ENCODE results near the gene TEX14. TPM values are rescaled to one million over a fixed set of nuclear protein-coding genes. Genes with fewer than 3 reads are reported as not detected.

Gene TEX14
- total and polyA plus RNA-seq, 10 of the 15 experiments (the other 5 are each of a cell fraction or from before 2014, with no cell fraction given), result 0.15 to 1.3 (median 0.66) TPM

DNA sequence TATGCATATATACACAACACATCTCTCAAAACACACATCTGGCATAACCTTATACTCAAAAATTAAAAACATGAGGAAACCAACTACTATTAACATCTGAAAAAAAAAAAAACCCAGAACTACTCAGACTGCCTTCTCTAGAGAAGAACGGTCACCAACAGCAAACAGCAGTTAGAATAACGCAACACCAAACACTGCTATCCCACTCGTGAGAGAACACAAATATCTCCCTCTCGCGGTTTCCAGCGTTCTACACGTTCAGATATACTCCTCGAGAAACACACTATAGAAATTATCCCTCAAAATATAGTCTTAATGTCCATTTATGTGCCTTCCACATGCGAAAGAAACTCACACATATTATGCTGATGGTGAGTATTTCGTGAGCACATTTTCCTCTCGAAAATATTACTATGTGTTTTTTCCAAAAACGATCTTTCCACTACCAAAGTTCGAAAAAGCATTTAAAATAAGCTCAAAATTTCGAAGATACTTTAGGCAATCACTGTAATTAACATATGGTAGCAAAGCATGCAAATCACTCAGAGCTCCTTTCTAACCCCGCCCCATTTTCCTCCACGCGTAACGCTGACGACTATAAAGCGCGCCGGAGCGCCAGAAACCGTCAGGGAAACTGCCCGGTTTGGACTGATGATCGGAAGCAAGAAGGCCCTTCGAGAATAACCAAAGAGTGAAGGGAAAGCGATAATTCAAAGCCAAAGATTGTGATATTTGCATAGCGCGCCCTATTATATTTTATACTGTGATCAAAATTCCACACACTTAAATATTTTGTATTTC, 60.1 kb downstream of the TEX14 start (continued):
- no peak for TF ChIP-seq RCOR1 (conservative IDR thresholded peaks at IDR 0.05; ENCODE audit: low read depth, low read length)
- peak; percentile 71; the same call in 1 of the 2 replicates for TF ChIP-seq ZNF384 (IDR thresholded peaks at IDR 0.05; ENCODE audit: borderline replicate concordance, low read depth, low read length)
- peak; percentile 100 for TF ChIP-seq POLR2AphosphoS5 (IDR thresholded peaks at IDR 0.05; ENCODE audit: low read length)
- TF ChIP-seq TCF12 (IDR thresholded peaks at IDR 0.05; ENCODE audit: low read depth, low read length), result peak; percentile 95
- TF ChIP-seq NR2C2 (IDR thresholded peaks at IDR 0.05; ENCODE audit: borderline replicate concordance, control insufficient read depth, insufficient read length, low read depth), result no peak
- TF ChIP-seq CBX5 (IDR thresholded peaks at IDR 0.05; ENCODE audit: low read depth), result peak; percentile 91; the same call in 1 of the 2 replicates
- peak; percentile 27; the same call in 1 of the 2 replicates for TF ChIP-seq RB1 (IDR thresholded peaks at IDR 0.05; ENCODE audit: borderline replicate concordance)
- no peak for TF ChIP-seq RFX5 (IDR thresholded peaks at IDR 0.05; ENCODE audit: low read depth, low read length)
- TF ChIP-seq HDAC6 (IDR thresholded peaks at IDR 0.05; ENCODE audit: unreplicated experiment), result peak; percentile 77
- TF ChIP-seq ESRRA (IDR thresholded peaks at IDR 0.05; ENCODE audit: low read length), result peak; percentile 28; the same call in 1 of the 2 replicates
- TF ChIP-seq STAT1 (conservative IDR thresholded peaks at IDR 0.05), result 0 out of 2 replicates have a peak, but pooled peaks have one; percentile 48
- TF ChIP-seq CREM (IDR thresholded peaks at IDR 0.05; ENCODE audit: low read depth), result peak; percentile 97
- TF ChIP-seq, protein P1, sequence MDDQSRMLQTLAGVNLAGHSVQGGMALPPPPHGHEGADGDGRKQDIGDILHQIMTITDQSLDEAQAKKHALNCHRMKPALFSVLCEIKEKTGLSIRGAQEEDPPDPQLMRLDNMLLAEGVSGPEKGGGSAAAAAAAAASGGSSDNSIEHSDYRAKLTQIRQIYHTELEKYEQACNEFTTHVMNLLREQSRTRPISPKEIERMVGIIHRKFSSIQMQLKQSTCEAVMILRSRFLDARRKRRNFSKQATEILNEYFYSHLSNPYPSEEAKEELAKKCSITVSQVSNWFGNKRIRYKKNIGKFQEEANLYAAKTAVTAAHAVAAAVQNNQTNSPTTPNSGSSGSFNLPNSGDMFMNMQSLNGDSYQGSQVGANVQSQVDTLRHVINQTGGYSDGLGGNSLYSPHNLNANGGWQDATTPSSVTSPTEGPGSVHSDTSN (IDR thresholded peaks at IDR 0.05; ENCODE audit: insufficient replicate concordance, low read depth, low read length), result peak; percentile 85
- TF ChIP-seq BCL11A (IDR thresholded peaks at IDR 0.05; ENCODE audit: low read depth, low read length), result peak; percentile 98
- TF ChIP-seq NFYA (IDR thresholded peaks at IDR 0.05; ENCODE audit: borderline replicate concordance, low read depth, low read length), result no peak
- TF ChIP-seq WRNIP1 (IDR thresholded peaks at IDR 0.05; ENCODE audit: borderline replicate concordance, low read depth, low read length), result no peak
- TF ChIP-seq EGR1 (IDR thresholded peaks at IDR 0.05; ENCODE audit: borderline replicate concordance in 1 of 2, low read depth in 2 of 2, low read length in 2 of 2), result peak; percentile 30 to 94
- no peak for TF ChIP-seq ASH2L (IDR thresholded peaks at IDR 0.05; ENCODE audit: borderline replicate concordance, low read depth)
- no peak for TF ChIP-seq RBBP5 (conservative IDR thresholded peaks at IDR 0.05)
- TF ChIP-seq, protein P2, sequence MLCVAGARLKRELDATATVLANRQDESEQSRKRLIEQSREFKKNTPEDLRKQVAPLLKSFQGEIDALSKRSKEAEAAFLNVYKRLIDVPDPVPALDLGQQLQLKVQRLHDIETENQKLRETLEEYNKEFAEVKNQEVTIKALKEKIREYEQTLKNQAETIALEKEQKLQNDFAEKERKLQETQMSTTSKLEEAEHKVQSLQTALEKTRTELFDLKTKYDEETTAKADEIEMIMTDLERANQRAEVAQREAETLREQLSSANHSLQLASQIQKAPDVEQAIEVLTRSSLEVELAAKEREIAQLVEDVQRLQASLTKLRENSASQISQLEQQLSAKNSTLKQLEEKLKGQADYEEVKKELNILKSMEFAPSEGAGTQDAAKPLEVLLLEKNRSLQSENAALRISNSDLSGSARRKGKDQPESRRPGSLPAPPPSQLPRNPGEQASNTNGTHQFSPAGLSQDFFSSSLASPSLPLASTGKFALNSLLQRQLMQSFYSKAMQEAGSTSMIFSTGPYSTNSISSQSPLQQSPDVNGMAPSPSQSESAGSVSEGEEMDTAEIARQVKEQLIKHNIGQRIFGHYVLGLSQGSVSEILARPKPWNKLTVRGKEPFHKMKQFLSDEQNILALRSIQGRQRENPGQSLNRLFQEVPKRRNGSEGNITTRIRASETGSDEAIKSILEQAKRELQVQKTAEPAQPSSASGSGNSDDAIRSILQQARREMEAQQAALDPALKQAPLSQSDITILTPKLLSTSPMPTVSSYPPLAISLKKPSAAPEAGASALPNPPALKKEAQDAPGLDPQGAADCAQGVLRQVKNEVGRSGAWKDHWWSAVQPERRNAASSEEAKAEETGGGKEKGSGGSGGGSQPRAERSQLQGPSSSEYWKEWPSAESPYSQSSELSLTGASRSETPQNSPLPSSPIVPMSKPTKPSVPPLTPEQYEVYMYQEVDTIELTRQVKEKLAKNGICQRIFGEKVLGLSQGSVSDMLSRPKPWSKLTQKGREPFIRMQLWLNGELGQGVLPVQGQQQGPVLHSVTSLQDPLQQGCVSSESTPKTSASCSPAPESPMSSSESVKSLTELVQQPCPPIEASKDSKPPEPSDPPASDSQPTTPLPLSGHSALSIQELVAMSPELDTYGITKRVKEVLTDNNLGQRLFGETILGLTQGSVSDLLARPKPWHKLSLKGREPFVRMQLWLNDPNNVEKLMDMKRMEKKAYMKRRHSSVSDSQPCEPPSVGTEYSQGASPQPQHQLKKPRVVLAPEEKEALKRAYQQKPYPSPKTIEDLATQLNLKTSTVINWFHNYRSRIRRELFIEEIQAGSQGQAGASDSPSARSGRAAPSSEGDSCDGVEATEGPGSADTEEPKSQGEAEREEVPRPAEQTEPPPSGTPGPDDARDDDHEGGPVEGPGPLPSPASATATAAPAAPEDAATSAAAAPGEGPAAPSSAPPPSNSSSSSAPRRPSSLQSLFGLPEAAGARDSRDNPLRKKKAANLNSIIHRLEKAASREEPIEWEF (IDR thresholded peaks at IDR 0.05; ENCODE audit: insufficient replicate concordance, low read depth, low read length), result no peak

Measured in GM12878 (cell line).